ENCODE data around the gene R3HCC1L.
"Not testable (repeated sequence)": the region's sequence is repeated elsewhere in the genome, so short reads cannot be mapped to it uniquely, and the experiment has no call there.

Gene R3HCC1L

GRCh38 chr10:98133075-98133752 is 1.2 kb upstream of the R3HCC1L start:
- DNase-seq = not testable (repeated sequence)

GRCh38 chr10:98134117-98134430 is 383 bp upstream of the R3HCC1L start:
- DNase-seq = no peak

DNA sequence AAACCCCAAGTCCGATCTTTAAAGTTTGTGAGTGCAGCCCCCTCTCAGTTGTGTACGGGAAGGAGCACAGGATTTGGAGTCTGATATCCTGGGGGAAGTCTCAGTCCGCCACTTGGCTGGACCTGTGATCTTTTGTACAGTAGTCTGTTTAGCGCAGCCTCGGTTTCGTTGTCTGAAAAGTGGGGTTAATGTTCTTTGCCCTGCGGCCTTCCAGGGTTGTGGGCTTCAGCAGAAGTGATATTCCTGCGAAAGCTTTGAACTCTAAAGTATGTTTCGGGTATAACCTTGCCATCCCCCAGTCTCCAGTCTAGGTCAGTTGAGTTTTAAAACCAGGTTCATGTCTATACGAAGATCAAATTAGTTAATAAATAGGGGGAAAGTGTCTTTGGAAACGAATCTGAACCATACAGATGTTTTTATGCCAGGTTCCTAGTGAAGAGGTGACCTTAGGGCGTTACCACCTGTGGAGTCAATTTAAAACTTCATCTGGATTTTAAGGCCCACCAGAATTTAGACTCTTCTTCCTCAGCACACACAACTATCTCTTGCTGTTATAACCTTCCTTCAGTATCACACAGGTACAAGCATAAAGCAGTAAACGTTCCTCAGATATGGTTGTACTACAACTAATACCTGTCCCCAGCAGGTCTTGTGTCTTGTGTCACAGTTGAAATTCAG is 904 bp downstream of the R3HCC1L start:
- DNase-seq = no peak

- not testable (repeated sequence) for DNase-seq
Observed at GRCh38 chr10:98136775-98137174, 2.3 kb downstream of the R3HCC1L start.

DNA sequence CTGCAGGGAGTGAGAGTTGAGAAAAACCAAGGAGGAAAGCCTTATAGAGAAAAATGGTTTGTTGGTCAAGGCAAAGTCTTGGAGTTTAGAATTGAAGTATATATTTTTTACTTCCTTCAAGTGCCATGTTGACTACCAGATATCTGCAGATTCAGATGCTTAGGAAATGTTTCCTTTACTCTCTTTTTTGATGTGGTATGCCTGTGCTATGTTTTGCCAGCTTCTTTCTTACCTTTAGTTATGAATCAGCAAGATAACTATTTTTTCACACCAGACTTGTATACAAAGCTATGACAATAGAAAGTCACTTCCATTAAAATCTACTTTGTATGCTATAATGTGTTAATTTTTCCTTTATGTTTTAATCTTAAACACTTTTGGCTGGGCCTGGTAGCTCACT is 3.6 kb downstream of the R3HCC1L start:
- no peak for DNase-seq

DNA sequence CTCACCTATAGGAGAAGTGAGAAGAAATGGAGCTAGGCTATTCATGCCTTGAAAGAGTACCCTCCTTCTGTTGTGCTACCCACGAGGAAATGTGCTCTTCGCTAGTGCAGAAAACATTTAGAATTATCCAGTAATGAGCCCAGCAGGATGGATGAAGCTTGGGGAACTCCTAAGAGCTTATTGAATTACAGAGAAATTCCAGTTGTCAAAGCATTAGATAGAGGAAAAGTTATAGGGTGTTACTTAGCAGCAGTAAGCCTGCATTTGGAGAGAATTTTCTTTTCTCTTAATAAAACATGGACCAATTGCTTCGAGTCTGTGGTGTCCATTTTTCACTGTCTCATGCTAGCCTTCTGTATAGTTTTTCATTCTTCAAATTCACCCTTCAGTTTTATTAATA is 5.0 kb downstream of the R3HCC1L start:
- no peak for DNase-seq

DNA sequence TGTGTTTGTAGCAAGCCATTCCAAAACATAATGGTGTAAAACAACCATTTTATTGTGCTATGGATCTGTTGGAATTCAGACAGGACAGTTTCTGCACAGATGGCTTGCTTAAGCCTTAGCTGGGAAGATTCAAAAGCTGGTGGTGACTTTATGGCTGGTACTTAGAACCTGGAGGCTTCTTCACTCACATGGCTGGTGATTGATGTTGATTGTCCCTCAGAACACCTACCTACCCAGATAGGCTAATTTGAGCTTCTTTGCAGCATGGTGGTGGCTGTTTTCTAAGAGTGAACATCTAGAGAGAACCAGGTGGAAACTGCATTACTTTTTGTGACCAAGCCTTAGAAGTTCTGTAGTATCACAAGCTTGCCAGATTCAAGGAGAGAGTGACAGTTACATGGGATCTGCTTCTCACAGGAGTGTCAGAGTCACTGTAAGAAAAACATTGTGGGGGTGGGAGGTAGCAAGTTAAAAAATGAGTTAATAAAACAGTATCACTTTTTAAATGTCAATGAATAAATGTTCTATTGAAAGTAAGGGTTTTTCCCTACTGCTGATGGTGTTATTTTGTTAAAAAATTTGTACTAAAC is 7.1 kb downstream of the R3HCC1L start:
- DNase-seq = no peak

DNA sequence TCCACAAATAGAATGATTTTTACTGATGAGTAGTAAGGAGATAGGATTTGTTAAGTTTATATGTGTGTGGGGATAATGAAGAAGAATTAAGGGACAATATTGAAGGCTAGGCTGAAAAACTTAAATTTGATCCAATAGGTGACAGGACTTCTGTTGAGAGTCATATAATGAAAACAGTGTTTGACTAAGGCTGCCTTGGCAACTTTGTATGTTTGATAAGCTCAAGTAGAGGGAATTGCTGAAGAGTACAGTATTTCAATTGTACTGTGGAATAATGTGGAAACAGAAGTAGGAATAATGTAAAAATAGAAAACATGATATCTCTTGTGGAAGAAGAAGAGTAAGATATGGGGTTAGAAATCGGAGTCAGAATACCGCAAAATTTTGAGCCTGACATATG is 10.5 kb downstream of the R3HCC1L start:
- no peak for DNase-seq

DNA sequence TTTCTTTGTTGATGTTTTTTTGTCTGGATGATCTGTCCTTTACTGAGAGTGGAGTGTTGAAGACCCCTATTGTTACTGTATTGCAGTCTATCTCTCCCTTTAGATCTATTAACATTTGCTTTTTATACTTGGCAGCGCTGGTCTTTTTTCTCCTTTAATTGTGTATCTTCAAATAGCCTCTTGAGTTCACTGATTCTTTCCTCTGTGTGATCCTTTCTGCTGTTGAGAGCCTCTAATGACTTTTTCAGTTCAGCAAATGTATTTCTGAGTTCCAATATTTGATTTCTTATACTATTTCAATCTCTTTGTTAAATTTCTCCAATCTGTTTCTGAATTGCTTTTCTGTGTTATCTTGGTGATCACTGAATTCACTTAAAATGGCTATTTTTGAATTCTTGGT is 15.4 kb downstream of the R3HCC1L start:
- no peak for DNase-seq

DNA sequence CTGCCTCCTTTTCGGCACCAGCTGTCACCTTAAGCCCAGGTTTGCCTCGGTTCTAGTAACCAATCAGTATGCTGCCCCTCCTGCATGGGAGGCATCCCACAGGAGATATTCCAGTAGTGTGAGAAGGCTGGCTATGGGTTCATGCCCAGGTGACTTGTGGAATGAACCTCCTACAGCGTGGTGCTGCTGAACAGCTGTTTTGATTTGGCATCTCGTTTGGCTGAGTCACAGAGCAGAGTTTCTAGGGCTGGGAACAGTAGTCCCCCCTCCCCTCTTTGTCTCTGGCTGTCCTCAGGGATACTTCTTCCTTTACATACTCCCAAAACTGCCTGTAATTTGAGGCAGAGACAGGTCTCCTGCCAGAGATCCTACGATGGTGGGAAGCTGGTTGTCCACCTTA is 16.1 kb downstream of the R3HCC1L start:
- no peak for DNase-seq

- DNase-seq = not testable (repeated sequence)
Observed at GRCh38 chr10:98152778-98153177, 18.3 kb downstream of the R3HCC1L start.

- DNase-seq = not testable (repeated sequence)
Observed at GRCh38 chr10:98153213-98153958, 18.9 kb downstream of the R3HCC1L start.

DNA sequence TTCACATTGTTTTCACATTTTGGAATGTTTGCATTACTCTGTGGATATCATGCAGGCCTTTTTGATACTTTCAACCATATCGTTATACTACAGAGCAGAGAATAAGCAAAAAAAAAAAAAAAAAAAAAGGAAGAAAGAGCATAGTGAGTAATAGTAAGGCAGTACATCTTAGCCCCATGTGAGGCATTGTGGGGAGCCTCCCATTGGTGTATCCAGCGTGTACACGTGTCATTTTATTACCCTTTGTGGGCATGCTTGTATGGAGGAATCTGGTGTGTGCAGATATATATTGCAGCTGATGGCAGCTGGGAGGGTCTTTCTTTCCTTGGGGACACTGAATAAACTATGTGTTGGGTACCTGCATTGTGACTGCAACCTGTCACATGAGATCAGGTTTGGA is 19.6 kb downstream of the R3HCC1L start:
- DNase-seq = no peak

DNA sequence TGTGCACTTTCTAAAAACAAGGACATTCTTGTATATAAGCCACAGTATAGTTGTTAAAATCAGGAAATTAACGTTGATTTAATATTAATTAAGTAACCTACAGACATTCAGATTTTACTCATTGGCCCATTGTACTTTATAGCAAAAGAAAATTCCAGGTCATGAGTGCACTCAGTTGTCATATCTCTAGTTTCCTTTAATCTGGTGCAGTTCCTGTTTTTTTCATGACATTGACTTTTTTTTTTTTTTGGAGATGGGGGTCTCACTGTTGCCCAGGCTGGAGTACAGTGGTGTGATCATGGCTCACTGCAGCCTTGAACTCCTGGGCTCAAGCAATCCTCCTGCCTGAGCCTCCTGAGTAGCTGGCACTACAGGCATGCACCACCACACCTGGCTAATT is 24.1 kb downstream of the R3HCC1L start:
- DNase-seq = no peak

- no peak for DNase-seq
Observed at GRCh38 chr10:98163941-98164340, 29.5 kb downstream of the R3HCC1L start.

GRCh38 chr10:98167191-98167590 is 32.7 kb downstream of the R3HCC1L start:
- no peak for DNase-seq

DNA sequence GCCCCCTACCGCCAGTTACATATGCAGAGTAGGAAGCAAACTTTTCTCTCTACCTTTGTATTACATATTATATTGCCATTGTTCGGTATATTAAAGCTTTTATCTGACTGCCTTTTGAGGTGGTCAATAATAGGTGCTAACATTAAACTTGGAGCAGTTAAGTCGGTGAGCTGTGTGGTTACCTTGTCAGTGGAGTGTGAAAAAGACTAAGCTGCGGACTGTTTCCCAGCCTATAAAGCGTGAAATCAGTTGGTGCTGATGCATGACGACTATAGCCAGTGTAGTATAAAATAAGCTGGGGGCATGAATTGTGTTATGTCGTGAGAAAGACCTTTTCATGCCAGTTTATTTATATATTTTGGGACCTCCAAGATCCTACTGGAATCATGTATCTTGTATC is 33.7 kb downstream of the R3HCC1L start:
- peak; percentile 21 for DNase-seq

DNA sequence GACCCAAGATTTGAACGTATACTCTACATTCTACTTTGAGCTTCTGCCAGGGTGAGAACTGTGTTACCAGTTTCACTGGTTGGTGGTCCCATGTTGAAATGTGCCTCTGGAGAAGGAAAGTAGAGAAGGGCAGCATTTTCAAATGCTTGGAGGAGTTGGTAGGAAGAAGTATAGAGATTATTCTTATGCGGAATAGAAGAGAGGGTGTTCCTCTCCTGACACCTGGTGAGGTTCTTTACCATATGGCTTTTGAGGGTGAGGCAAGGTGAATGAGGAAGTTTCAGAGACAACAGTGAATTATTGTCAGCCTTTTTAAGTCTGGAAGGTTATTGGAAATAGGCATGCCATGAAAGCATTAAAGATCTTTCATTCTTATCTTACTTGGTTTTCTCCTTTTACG is 34.3 kb downstream of the R3HCC1L start:
- no peak for DNase-seq

DNA sequence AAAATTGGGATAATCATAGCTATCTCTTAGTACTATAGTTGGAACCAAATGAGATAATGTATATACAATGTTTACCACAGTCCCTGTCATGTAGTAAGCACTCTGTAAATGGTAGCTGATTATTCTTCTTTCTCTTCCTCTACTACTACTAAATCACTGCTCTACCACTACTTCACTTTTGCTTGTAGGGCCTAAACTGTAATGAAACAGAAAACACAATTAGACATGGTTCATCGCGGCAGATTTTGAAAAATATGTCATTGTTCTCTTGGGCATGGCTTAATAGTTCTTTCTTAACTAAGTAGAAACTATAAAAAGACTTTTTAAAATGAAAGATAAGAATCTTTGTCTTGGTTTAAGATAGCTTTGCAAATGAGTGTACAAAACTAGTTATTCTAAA is 34.9 kb downstream of the R3HCC1L start:
- DNase-seq = no peak

- DNase-seq = peak; percentile 47
Observed at GRCh38 chr10:98170249-98171117, 36.0 kb downstream of the R3HCC1L start.

GRCh38 chr10:98172073-98172472 is 37.6 kb downstream of the R3HCC1L start:
- DNase-seq = no peak

DNA sequence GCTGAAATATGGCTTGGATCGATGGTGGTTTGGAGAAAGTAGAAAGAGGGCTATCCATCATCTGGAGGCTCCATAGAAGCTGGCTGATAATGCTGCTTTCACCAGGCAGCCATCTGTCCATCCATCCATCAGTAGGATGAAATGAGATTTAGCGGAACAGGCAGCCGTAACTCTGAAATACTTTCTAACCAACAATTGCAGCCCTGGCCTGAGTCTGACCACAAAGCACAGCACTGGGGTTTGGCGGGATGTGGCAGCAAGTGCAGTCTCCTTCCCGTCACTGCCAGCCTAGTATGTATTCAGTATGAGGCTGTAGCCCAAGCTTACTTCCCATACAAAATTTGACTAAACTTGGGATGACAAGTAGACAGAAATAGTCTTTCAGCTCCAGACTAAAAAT is 38.0 kb downstream of the R3HCC1L start:
- DNase-seq = peak; percentile 37

DNA sequence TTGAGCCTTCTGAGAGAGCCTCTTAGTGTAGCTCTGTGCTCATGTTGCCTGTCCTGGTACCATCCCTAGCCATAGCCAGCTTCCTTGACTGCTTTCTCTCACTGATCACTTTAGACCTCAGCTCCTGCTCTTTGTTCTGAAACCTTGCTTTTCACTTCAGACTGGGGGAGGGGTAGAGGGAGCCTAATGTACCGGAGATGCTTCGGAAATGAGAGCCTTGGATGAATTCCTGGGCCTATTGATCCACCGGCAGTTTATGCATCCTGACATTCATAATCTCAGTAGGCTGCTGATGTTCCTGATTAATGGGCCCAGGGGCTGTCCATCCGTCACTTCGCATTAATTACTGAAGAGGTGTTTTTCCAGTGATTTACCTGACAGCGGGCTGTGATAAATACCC is 38.8 kb downstream of the R3HCC1L start:
- peak; percentile 72 for DNase-seq
